ENCODE measurements around the gene PITX1.
"Not testable (repeated sequence)": the region's sequence is repeated elsewhere in the genome, so short reads cannot be mapped to it uniquely, and the experiment has no call there.

PITX1 gene

GRCh38 chr5:135010502-135011354 lies 23.3 kb downstream of the PITX1 start:
- no peak for DNase-seq (ENCODE audit: low read depth, low spot score)

DNA sequence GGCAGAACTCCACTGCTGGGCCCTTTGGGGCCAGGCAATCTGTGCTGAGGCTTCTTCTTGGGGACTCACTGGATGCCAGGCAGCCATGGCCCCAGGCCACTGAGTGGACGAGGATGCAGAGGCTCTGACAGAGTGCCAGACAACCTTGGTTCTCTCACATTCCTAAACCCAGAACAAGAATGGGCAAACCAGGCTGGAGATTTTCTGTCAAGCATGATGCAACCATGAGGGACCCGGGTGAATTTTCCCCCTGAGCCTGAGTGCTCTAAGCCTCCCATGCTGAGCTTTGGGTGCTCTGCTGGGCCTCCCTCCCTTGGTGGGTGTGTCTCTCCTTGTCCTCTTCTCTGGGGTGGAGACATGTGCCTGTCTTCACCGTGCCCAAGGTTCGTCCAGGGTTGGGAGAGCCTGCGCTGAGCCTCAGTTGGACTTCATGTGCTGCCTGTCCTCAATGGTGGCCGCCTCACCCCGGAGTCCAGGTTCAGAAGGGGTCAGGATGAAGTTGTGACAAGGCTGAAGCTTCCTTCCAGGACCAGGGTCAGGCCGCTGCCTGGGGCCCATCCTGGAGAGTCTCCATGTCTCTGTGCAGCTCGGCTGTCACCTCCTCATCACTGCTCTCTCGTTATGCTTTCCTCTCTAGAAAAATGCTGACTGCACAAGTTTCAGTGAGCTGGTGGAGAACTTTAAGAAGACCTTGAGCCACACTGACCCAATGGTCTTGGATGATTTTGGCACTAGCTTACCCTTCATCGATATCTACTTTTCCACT lies 24.1 kb downstream of the PITX1 start:
- no peak for DNase-seq (ENCODE audit: low read depth, low spot score)

DNA sequence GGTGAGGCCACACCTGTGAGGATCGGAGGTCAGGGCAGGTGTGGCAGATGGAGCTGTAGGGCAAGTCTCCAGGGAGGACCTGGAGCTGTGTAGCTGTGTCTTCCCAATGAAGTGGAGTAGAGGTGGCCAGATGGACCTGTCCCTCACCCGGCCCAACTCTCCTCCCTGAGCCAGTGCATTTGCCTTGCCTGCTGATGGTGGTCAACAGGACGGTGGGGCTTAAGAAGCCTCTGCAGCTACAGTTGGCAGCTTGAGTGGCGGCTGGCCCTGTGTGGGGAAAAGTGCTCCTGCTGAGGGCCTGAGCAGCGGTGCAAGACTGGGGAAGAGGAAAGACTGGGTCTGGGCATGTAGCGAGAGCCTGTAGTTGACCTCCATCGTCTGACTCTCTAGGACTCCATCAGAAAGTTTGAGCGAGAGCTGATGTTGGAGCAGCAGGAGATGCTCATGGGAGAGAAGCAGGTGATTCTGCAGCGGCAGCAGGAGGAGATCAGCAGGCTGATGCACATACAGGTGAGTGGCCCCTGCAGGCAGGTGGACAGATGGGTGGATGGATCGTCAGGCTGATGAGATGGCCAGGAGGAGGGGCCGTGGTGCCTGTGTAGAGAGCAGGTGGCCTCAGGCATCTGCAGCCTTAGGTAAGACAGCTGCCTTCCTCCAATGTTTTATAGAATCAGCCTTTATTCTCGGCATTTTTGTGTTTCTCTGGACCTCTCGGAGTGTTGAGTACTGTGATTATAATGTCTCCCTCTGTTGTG lies 24.9 kb downstream of the PITX1 start:
- DNase-seq (ENCODE audit: low read depth, low spot score), result no peak

DNA sequence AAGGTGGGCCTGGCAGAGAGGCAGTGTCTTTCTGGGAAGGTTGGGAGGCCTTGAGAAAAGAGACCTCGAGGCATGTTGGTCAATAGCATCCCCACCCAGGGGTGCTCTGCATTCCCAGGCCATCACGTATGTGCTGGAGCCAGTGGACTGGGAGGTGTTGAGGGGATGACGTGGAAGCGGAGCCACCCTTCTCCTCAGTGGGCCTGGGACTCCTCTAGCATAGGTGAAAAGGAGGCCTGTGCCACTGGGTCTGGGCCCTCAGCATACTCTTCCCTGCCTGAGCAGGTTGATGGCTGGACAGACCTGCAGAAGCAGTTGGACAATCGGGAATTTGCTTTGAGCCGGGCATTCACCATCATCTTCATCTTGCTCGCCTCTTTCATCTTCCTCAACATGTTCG lies 25.5 kb downstream of the PITX1 start:
- DNase-seq (ENCODE audit: low read depth, low spot score), result no peak

- no peak for DNase-seq (ENCODE audit: low read depth, low spot score)
Observed at GRCh38 chr5:135007749-135008363, 26.2 kb downstream of the PITX1 start.

DNA sequence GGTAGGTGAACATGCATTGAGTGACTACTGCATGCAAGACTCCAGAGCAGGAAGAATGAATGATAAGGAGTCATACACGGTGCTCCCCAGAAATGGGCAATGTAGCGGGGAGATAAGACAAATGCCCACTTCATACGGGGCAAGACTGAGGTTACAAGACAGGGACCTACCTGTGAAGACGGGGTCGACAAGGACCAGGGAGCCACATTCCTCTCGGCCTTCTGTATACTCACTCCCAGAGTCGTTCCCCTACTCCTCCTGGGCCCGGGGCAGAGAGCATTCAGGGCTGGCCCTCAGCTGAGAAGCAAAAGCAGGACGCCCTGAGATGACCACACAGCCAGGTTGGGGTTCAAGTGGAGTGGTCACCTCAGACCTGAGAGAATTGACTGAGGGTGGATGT lies 26.7 kb downstream of the PITX1 start:
- no peak for DNase-seq (ENCODE audit: low read depth, low spot score)

- DNase-seq (ENCODE audit: low read depth, low spot score), result no peak
Observed at GRCh38 chr5:135005076-135005475, 29.0 kb downstream of the PITX1 start.

- no peak for DNase-seq (ENCODE audit: low read depth, low spot score)
Observed at GRCh38 chr5:135004376-135004775, 29.7 kb downstream of the PITX1 start.

- DNase-seq (ENCODE audit: low read depth, low spot score), result not testable (repeated sequence)
Observed at GRCh38 chr5:134998068-134998467, 36.0 kb downstream of the PITX1 start.

DNA sequence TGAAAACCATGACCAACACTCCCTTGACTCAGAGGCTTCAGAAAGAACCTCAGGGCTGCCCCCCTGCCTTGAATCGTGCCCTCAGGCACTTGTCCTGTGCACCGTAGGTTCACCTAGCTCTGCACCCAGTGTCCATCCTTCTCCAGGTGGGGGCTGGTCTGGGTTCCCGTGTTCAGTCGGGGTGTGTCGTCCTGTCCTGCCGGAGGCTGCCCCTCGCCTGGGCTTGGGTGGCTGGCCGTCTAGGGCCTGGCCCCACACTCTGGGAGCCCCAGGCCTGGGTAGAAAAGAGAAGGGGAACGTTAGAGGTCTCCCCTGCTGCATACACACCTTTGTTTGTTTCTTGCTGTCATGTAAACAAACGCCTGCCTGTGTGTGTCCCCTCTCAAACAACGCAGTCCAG lies 37.0 kb downstream of the PITX1 start:
- no peak for DNase-seq (ENCODE audit: low read depth, low spot score)

DNA sequence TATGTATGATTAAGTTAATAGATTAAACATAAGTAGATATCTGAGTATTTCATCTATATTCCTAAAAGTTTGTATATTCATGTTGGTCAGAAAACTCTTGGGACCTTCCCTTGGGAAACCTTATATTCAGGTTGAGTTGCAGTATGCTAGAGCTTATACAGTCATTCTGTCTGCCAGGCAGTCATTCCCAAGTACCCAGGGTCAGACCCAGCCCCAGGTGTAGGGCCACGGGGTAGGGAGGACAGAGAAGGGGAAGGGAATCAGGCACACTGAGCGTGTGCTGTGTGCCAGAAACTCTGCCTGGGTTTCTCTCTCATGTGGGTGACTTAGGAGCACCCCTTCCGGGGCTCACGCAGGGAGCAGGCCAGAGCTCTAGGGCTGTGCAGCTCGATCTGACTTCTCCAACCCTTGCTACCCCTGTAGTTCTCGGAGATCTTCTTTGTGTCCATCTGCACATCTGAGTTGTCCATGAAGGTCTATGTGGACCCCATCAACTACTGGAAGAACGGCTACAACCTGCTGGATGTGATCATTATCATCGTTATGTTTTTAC lies 38.1 kb downstream of the PITX1 start:
- no peak for DNase-seq (ENCODE audit: low read depth, low spot score)

- DNase-seq (ENCODE audit: low read depth, low spot score), result no peak
Observed at GRCh38 chr5:134994560-134995156, 39.4 kb downstream of the PITX1 start.

DNA sequence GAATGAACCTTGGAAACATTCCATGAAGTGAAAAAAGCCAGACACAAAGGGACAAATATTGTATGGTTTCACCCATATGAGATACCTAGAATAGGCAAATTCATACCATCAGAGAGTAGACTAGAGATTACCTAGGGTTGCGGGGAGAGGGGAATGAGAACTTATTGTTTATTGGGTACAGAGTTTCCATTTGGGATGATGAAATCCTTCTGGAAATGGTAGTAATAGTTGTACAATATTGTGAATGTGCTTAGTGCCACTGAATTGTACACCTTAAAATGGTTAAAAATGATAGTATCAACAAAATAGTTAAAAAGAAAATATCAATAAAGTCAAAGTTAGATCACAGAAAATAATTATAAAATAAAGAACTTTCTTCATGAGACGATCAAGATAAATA lies 40.9 kb downstream of the PITX1 start:
- DNase-seq (ENCODE audit: low read depth, low spot score), result no peak

GRCh38 chr5:134992148-134992547 lies 41.9 kb downstream of the PITX1 start:
- no peak for DNase-seq (ENCODE audit: low read depth, low spot score)

DNA sequence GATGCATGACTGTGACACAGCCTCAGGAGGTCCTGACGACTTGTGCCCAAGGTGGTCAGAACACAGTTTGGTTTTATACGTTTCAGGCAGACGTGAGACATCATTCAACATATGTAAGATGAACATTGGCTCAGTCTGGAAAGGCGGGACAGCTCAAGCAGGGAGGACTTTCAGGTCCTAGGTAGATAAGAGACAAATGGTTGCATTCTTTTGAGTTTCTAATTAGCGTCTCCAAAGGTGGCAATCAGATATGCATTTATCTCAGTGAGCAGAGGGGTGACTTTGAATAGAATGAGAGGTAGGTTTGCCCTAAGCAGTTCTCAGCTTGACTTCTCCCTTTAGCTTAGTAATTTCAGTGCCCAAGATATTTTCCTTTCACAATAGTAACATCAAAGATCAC lies 43.8 kb downstream of the PITX1 start:
- DNase-seq (ENCODE audit: low read depth, low spot score), result not testable (repeated sequence)

GRCh38 chr5:134989266-134989830 lies 44.7 kb downstream of the PITX1 start:
- DNase-seq (ENCODE audit: low read depth, low spot score), result no peak

- DNase-seq (ENCODE audit: low read depth, low spot score), result no peak
Observed at GRCh38 chr5:134982230-134982629, 51.8 kb downstream of the PITX1 start.

- no peak for DNase-seq (ENCODE audit: low read depth, low spot score)
Observed at GRCh38 chr5:134979416-134979815, 54.6 kb downstream of the PITX1 start.

Data from smooth muscle cell of the brain vasculature (primary cell).